HG03469 (cell line): ENCODE measurements around the gene PWWP3B.
"Not testable (repeated sequence)": the region's sequence is repeated elsewhere in the genome, so short reads cannot be mapped to it uniquely, and the experiment has no call there.

Experiments used
- ATAC-seq: cut with Tn5 transposase; IDR thresholded peaks from one replicate; pipeline ENCODE4 v1.9.1; 2021; ENCODE audit warnings: mild to moderate bottlenecking, moderate library complexity, moderate number of reproducible peaks; ENCODE audit not compliant: unreplicated experiment

The PWWP3B gene

DNA sequence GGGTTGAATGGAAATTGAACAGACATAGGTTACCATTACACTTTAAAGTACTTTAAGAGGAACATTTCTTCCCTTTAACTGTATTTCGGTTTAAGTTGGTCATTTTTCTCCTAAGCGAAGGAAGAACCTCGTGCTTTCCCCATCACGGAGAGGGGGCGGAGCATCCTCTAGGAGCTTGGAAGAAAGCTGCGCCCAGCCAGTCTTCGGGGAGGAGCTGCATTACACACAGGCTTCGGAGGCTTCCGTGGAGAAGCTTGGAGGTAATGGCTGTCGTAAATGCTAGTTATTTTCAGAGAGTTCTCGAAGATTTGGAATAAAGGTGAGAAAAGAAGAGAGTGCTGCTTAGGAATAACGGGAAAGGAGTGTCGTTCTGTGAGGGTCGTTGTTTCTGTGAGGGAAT is at the start of gene PWWP3B:
Gene PWWP3B, plus strand, starts transcription at position 199 of the 400 bp plus-strand sequence. CDS start 37,128 bp downstream, outside the sequence.
- no peak for ATAC-seq

DNA sequence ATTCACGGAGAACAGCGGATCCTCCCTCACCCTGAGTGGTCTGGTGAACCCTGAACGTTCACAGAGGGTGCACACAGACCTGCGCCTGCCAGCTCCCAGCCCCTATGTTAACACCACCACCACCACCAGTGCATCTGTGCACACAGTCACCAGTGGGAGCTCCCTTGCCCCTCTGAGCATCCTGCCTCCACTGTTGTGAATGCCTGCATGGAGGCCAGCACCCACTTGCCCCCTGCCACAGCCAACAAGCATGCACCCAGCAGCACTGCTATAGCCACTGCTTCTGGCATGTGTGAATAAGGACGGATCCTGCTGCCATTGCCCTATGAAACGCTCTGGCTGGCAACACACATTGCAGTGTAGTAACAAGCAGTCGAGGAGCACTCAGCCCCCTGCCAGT is 29.1 kb upstream of the PWWP3B start:
- no peak for ATAC-seq

GRCh38 chrX:106144755-106145639 is 23.1 kb upstream of the PWWP3B start:
- no peak for ATAC-seq

DNA sequence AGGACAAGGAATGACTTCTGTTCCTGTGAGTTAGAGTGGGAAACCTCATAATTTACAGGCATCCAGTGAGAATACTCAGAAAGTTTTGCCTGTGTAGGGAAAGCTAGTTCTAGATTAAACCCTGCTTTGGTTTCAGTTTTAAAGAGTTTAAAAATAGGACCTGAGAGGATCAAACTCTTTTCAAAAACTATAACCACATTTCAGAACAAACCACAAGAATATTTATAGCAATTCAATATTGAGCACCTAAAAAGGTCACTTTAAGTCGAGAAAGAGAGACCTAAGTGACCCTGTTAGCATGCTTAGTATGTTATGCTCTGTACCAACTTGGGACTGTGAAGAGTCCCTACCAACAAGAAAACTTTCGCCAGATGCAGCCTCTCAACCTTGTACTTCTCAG is 17.4 kb upstream of the PWWP3B start:
- no peak for ATAC-seq

DNA sequence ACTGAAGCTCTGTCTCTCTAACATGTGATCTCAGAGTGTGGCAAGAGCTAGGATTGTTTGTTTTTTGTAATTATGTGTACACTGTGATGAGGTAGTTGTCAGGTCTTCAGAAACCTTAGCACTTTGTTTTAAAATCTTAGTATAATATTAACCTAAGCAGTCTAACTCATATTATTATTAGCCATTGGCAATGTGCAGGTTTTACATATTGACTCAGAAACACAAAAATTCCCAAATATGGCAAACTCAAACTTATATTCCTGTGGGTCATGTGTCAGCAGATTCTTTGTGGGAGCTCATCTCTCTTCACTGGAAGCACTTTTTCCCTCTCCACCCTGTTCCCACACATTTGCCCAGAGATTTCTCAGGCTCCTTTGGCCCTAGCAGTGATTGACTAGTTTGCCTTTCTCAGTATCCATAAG is 8.2 kb upstream of the PWWP3B start:
- no peak for ATAC-seq

- ATAC-seq = no peak
Observed at GRCh38 chrX:106170318-106170717, 2.2 kb downstream of the PWWP3B start.

- ATAC-seq = no peak
Observed at GRCh38 chrX:106171293-106171820, 3.3 kb downstream of the PWWP3B start.

GRCh38 chrX:106177106-106177981 is 9.2 kb downstream of the PWWP3B start:
- ATAC-seq = no peak

DNA sequence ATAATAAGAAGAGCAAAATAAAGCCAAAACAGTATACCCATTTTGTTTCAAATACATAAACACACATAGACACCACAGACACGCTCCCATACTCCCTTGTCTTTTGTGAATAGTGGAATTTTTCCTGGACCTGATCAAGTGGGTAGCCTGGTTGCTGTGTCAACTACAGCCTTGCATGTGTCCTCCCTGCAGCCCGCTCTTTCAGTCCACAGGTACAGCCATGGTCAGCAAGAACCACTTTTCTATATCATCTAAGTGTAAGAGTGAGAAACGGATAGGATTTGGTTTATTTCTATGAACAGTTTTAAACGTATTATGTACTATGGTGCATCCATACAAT is 9.8 kb downstream of the PWWP3B start:
- ATAC-seq = no peak

- no peak for ATAC-seq
Observed at GRCh38 chrX:106178826-106179225, 10.7 kb downstream of the PWWP3B start.

DNA sequence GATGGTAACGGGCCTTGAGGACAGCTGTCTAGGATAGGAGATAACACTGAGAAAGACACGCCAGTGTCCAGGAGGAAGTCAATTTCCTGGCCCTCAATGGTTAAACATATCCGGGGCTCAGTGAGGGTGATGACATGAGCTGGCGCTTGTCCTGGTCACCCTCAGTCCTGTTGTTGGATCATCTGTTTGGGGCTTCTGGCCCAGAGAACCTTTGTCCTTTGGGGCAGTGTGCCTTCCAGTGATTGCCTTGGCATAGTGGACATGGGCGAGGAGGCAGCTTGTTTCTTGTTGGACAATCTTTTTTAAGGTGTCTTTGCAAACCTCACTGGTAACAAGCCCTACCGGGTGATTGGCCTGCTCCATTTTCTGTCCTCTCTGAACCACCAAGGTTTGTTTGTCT is 15.6 kb downstream of the PWWP3B start:
- ATAC-seq = not testable (repeated sequence)

DNA sequence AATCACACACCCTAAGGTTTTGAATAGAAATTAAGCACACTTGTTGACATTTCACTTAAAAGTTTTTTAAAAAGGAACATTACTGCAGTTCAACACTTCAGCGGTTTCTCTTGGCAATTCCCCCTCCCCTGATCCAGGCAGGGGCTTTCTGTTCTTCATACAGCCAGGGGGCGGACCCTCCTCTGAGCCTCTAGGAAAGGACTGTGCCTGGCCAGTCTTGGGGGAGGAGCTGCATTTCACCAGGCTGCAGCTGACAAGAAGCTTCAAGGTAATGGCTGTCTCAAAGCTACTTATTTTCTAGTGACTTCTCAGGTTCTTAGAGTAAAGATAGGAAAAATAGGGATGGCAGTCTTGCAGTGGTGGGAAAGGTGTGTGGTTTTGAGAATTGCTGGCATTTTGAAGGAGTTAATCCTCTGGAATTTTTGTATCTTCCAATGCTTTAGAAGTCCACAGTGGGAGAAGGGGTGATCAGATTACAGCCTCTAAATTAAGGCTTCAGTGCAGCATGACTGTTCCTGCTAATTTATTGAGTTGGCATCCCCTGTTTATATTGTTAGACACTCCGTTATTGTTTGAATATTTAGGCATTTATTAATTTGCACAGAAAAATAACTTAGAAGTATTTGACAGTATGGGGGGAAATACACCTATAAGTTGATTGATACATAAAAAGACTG is 33.5 kb downstream of the PWWP3B start:
- ATAC-seq = no peak

GRCh38 chrX:106203315-106203714 is 35.2 kb downstream of the PWWP3B start:
- no peak for ATAC-seq

DNA sequence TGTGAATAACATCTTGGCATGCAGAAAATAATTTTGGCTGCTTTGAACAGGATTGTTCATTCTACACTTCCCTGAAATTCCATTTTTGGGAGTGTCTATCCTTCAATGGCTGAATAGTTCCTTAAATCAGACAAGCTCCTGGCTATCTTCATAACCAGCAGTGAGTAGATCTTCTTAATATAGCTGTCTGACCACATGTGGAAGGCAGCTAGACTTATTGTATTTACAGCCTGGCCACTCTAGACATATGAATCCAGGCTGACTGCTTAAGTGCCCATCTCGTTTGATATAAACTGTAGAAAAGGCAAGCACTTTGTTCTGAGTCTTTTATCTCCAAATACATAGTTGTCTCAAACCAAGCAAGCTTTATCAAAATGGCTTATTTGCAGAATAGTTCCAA is 40.0 kb downstream of the PWWP3B start:
- ATAC-seq = no peak
